ENCODE measurements around the gene CCP110. TPM values are rescaled to one million over a fixed set of nuclear protein-coding genes. Genes with fewer than 3 reads are reported as not detected.

Gene CCP110
- total RNA-seq, 5 donors from 2014 or later (not counting 1 experiment from before 2014, with no cell fraction given) = 12.3 to 18.8 (median 17.1) TPM

GRCh38 chr16:19598805-19599510 lies 75.2 kb downstream of the CCP110 start:
- no peak overlapping the region for H3K4me3 Mint-ChIP-seq
- H3K27me3 ChIP-seq (replicated peaks in 1 of 2; ENCODE audit: control insufficient read depth in 2 of 2, extremely low read depth in 1 of 2, insufficient read depth in 2 of 2, low read length in 1 of 2) = no peaks in the 10 kb centered on the region
- no peak for DNase-seq
- no peak overlapping the region for H3K27ac Mint-ChIP-seq
- no peak for ATAC-seq (replicated peaks in 1 of 4)
- no peaks in the 10 kb centered on the region for H3K27me3 Mint-ChIP-seq
- H3K4me3 ChIP-seq (ENCODE audit: control insufficient read depth in 1 of 2, extremely low read depth in 1 of 2, low read length in 1 of 2) = no peak overlapping the region
- no peaks in the 10 kb centered on the region for H3K9me3 ChIP-seq
- WGBS (ENCODE audit: insufficient coverage) = 92% methylated on average over 6 of the region's 6 CpGs
- H3K27ac ChIP-seq (ENCODE audit: low read length) = no peak overlapping the region
- CTCF ChIA-PET = interaction anchor here (0.7 to 5.2 kb wide), 6 partner anchors 15 to 1907 kb away, joined by 3 to 46 read pairs (median 4); no protein-coding TSS in a partner anchor
- H3K4me1 ChIP-seq (ENCODE audit: control insufficient read depth in 1 of 2, extremely low read depth in 1 of 2, insufficient read depth in 2 of 2, low read length in 2 of 2) = no peaks in the 10 kb centered on the region
- H3K36me3 ChIP-seq (ENCODE audit: control insufficient read depth in 2 of 2, extremely low read depth in 1 of 2, insufficient read depth in 1 of 2, low read length in 1 of 2) = peaks cover 8 to 29% of the 10 kb centered on the region in 2 donors
- POLR2A ChIA-PET = no interaction called here
- peaks cover 29% of the 10 kb centered on the region for H3K36me3 Mint-ChIP-seq
- H3K9me3 Mint-ChIP-seq = no peaks in the 10 kb centered on the region
- no peaks in the 10 kb centered on the region for H3K4me1 Mint-ChIP-seq

DNA sequence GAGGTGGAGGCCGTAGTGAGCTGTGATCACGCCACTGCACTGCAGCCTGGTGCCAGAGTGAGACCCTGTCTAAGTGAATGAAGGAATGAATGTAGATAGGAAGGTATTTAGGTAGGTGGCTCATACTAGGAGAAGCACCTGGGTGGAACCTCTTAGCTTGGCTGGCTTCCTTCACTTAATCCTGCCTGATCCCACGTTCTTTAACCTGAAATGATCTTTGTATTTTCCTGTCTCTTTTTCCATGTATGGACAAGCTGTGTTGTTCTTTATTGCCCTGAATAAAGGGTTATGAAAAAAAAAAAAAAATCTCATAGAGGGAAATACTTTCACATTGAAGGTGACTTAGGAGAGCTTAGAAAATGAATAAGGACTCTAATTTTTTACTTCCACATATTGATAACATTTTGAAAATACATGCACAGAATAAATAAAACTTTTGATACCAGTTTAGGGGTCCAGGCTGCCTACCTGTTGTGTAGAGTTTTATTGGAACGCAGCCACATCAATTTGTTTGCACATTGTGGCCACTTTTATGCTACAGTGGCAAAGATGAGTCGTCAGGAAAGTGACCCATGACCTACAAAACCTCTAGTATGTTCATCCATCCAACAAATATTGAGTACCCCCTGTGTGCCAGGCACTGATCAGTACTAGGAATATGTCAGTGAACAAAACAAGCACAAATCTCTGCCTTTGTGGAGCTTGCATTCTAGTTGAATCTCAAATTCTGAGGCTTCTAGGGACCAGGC lies 76.4 kb downstream of the CCP110 start:
- ATAC-seq (replicated peaks in 1 of 4) = no peak
- no peaks in the 10 kb centered on the region for H3K4me1 Mint-ChIP-seq
- Histone ChIP-seq H3K36me3 (ENCODE audit: control insufficient read depth in 2 of 2, extremely low read depth in 1 of 2, insufficient read depth in 1 of 2, low read length in 1 of 2) (peaks cover 8 to 32% of the 10 kb centered on the region in 2 donors), H3K4me1 (ENCODE audit: control insufficient read depth in 1 of 2, extremely low read depth in 1 of 2, insufficient read depth in 2 of 2, low read length in 2 of 2) (no peaks in the 10 kb centered on the region), H3K9me3 (no peaks in the 10 kb centered on the region), H3K27me3 (replicated peaks in 1 of 2; ENCODE audit: control insufficient read depth in 2 of 2, extremely low read depth in 1 of 2, insufficient read depth in 2 of 2, low read length in 1 of 2) (no peaks in the 10 kb centered on the region), H3K4me3 (ENCODE audit: control insufficient read depth in 1 of 2, extremely low read depth in 1 of 2, low read length in 1 of 2) (no peak overlapping the region), H3K27ac (ENCODE audit: low read length) (no peak overlapping the region)
- ChIA-PET POLR2A (no interaction called here), CTCF (interaction anchor here (0.5 to 5.2 kb wide), 9 partner anchors 16 to 307 kb away, joined by 3 to 46 read pairs (median 4); no protein-coding TSS in a partner anchor)
- WGBS (ENCODE audit: insufficient coverage) = 97% methylated on average over 3 of the region's 5 CpGs
- no peaks in the 10 kb centered on the region for H3K27me3 Mint-ChIP-seq
- H3K36me3 Mint-ChIP-seq = peaks cover 34% of the 10 kb centered on the region
- no peak for DNase-seq
- H3K9me3 Mint-ChIP-seq = no peaks in the 10 kb centered on the region
- H3K4me3 Mint-ChIP-seq = no peak overlapping the region
- H3K27ac Mint-ChIP-seq = no peak overlapping the region

GRCh38 chr16:19601083-19601976 lies 77.6 kb downstream of the CCP110 start:
- no peaks in the 10 kb centered on the region for H3K4me1 ChIP-seq (ENCODE audit: control insufficient read depth in 1 of 2, extremely low read depth in 1 of 2, insufficient read depth in 2 of 2, low read length in 2 of 2)
- ChIA-PET CTCF (interaction anchor here (0.6 to 5.2 kb wide), 14 partner anchors 9 to 296 kb away, joined by 3 to 46 read pairs (median 4); partner anchors contain the start of genes GPRC5B (in 1 of the 2) and VPS35L (in 1 of the 2)), POLR2A (no interaction called here)
- H3K27ac ChIP-seq (ENCODE audit: low read length) = no peak overlapping the region
- H3K9me3 ChIP-seq = no peaks in the 10 kb centered on the region
- no peak overlapping the region for H3K4me3 Mint-ChIP-seq
- ATAC-seq (replicated peaks in 1 of 4) (no peak), DNase-seq (peak in 24 of 35 experiments; percentile 1 to 69 (median 18))
- H3K4me3 ChIP-seq (ENCODE audit: control insufficient read depth in 1 of 2, extremely low read depth in 1 of 2, low read length in 1 of 2) = no peak overlapping the region
- no peaks in the 10 kb centered on the region for H3K4me1 Mint-ChIP-seq
- peak overlapping the region in 1 of 2 donors; percentile 11 for H3K27ac Mint-ChIP-seq
- no peaks in the 10 kb centered on the region for H3K27me3 Mint-ChIP-seq
- H3K27me3 ChIP-seq (replicated peaks in 1 of 2; ENCODE audit: control insufficient read depth in 2 of 2, extremely low read depth in 1 of 2, insufficient read depth in 2 of 2, low read length in 1 of 2) = no peaks in the 10 kb centered on the region
- WGBS (ENCODE audit: insufficient coverage) = 77% methylated on average over 10 of the region's 13 CpGs
- H3K36me3 ChIP-seq (ENCODE audit: control insufficient read depth in 2 of 2, extremely low read depth in 1 of 2, insufficient read depth in 1 of 2, low read length in 1 of 2) = peaks cover 3 to 37% of the 10 kb centered on the region in 2 donors
- H3K36me3 Mint-ChIP-seq = peaks cover 46% of the 10 kb centered on the region
- H3K9me3 Mint-ChIP-seq = peaks cover 0 to 10% (median 3%) of the 10 kb centered on the region in 3 donors

Other genes with a start within 250 kb of the CCP110 start
- gene CLEC19A, start 238.2 kb upstream of the CCP110 start, total RNA-seq = not detected
- gene TMC5, start 106.1 kb upstream of the CCP110 start, total RNA-seq = under 1 TPM in 4 of 5 donors, not detected in 1; 0.06 to 0.60 (median 0.08) TPM
- 10 to 100 TPM; 19.8 to 24.8 (median 23.1) TPM for gene GDE1, start 1.8 kb upstream of the CCP110 start, total RNA-seq
- 10 to 100 TPM; 40.2 to 46.9 (median 42.9) TPM for gene VPS35L, start 31.8 kb downstream of the CCP110 start, total RNA-seq
- 10 to 100 TPM in 4 of 5 donors, 1 to 10 TPM in 1; 8.2 to 20.4 (median 18.6) TPM for gene KNOP1, start 194.3 kb downstream of the CCP110 start, total RNA-seq
- gene IQCK, start 194.3 kb downstream of the CCP110 start, total RNA-seq = 1 to 10 TPM; 1.6 to 3.3 (median 2.0) TPM